T1000 (cell line): ENCODE results near the gene PGF.

ENCODE experiments used
- DNase-seq: peaks from one replicate; lab custom pipeline; 2025; ENCODE audit warnings: mixed read lengths; lab: John Stamatoyannopoulos, UW

The PGF gene

DNA sequence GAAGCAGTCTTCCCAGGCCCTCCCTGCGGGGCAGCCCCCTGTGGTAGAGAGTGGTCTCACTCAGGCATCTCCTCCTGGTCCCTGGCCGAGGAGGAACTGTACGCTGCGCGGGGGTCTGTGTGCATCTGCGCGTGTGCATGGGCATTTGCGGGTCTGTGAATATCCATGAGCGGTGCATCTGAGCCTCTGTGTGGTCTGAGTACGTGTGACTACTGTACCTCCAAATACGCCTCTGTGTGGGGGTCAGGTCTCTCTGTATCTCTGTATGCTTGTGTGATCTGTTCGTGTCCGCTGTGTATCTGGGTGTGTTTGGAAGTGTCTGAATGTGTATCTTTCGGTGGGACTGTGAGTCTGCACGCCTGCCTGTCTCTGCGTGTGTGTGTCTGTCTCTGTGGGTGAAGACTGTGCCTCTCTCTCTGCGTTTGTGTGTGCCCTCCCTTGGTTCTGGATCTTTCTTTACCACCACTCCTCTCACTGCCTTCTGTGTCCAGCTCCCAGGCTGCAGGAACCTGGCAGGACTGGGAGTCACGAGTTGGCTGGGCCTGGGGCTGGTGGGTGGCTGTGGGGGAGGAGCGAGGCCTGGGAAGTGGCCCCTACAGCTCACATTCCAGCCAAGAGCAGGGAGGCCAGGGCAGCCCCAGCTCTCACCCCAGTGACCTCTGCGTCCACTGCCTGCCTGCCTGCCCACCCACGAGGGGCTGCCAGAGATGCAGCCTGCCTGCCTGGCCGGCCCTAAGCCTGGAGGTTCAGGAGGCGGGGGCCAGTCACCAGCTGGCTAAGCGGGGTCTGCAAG is 1.1 kb upstream of the PGF start:
- no peak for DNase-seq

DNA sequence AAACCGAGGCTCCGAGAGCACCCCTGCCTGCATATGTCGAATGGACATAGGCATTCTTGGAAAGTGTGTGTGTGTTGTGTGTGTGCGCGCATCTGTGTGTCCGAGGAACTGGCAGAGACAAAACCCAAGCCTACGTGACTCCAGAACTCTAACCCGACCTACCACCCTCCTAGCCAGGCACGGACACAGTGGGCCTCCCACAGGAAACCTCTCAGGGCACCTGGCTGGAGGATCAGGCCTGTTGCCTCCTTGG is 556 bp upstream of the PGF start:
- no peak for DNase-seq

DNA sequence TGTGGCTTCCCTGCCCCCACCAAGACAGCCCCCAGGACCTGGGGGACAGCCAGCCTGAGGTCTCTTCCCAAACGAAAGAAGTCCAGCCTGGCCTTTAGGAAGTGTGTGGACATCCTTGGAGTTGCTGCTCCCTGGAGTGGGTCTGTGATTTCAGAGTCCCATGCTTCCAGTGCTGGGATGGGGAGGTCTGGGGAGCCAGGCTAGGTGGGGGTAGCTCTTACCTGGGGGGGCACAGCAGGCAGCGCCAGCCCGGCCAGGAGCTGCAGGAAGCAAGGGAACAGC is 509 bp downstream of the PGF start:
- no peak for DNase-seq

DNA sequence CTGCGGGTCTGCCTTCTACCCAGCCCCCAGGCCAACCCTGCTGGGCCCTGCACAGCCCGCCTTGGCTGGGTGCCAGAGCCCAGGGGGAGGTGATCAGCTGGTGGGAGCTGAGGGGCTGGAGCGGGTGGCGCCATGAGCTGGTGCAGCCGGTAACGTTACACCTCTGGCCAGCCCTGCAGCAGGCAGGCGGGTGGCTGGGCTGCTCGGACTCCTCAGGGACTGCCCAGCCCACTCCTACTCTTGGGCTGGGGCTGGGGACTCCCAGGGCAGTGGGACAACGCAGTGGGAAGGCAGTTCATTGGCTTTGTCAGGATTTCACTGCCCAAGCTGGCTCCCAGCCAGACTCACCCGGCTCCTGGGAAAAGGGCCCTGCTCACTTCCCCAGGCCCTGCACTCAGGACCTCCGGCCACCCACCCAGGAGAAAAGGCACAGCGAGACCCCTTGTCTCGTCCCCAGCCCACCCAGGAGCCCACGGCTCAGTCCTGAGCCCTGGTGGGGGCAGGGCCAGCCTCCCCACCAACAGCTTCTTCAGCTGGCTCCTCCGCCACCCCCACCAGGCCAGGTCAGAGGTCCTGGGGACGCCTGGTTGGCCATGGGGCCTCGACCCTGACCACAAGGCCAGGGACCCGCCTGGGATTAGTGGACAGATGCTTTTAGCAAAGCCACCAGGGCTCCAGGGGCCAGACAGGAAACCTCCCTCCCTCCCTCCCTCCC is 1.0 kb downstream of the PGF start:
- DNase-seq, result no peak

DNA sequence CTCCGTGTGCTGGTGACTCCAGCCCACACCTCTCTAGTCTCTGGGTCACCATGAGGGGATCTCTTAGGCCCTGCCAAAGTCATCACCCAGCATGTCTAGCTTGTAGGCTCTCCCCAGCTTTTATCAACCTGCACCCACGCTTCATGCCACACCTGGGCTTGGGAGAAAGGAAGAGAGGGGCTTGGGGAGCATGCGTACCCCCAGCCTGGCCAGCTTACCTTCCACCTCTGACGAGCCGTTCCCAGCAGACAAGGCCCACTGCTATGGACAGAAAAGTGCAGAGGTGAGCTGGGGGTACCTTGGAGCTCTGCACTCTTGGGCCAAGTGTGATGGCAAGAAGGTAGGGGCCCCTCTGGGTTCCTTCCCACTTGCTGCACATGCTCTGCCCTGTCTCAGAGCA is 1.7 kb downstream of the PGF start:
- no peak for DNase-seq

DNA sequence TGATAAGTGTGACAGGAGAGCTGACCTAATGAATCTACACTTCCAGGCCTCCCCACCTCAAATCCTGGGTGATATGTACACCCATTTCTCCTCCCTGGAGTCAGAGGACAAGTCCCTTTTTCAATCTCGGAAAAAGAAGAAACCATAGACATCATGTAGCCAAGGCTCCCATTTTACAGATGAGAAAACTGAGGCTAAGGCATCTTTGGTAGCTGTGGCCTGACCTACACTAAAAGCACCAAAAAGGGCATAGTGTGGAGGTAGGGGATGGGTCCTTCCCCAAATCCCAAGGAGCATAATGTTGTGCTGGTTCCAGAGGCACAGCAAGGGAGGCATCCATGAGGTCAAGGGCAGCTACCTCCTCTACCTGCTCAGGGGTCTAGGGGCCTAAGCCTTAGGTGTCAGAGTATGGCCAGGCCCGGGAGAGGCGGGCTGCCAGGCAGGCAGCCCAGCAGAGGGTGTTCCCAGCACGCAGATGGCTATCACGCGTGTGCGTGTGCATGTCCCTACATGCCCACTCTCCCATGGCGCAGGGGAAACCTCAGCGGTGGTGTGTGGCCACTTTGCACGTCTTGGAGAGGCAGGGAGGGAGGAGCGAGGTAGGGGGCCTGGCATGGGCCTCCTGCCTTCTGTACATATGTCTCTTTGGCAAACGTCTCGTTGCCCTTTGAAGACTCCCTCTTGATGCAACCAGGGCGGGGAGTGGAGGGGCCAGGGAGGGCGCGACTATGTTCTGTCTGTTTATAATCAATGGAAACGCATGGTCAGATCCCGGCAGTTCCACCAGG is 2.5 kb downstream of the PGF start:
- no peak for DNase-seq

DNA sequence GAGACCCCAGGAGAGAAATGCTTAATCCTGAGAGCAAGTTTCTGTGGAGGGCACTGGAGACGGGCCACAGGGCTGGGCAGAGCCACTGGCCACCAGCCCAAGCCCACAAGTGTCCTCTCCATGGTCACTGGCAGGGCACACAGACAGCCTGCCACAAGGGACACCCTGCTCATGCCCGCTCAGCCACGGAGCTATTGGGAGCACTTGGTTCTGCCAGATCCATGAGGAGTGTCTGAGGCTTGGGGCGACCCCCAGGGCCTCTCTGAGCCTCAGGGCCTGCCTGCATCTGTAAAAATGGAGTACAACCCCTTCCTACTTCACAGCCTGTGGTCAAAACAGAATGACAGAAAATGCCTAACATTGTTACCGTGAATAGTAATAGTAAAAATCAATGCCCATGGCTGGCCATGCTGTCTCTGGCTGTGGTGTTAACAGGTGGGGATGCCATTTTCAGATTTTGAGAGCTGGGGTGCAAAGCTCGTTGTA is 3.2 kb downstream of the PGF start:
- no peak for DNase-seq

DNA sequence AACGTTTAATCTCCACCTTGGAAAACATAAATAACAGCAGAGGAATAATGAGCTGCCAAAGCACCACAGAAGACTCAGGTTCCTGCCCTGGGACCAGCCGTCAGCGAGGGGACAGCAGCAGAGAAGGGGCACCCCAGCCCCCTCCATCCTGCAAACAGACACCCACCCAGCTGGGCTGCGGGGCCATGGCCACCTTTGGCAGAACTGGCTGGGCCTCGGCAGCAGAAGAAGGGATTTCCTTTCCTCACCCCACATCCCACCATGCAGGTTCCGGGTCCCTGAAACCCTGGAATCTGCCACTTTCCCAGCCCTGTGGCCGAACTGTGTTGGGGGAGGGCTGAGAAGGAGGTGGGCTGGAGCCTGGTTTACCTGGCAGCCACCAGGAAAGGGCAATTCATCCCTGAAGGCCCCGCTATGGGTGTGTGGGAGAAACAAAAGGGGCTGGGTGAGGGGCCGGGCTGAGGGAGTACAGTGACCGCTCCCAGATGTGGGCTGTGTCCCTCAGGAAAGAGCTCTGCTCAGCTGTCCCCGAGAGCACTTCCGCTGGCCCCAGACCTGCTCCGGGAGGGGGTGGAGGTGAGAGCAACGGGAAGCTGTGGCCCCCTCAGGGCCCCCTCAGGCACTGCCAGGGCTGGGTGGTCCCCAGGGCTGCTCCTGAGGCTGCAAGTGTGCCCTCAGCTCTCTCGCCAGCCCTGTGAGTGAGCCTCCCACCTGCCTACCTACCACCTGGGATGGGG is 3.8 kb downstream of the PGF start:
- no peak for DNase-seq

DNA sequence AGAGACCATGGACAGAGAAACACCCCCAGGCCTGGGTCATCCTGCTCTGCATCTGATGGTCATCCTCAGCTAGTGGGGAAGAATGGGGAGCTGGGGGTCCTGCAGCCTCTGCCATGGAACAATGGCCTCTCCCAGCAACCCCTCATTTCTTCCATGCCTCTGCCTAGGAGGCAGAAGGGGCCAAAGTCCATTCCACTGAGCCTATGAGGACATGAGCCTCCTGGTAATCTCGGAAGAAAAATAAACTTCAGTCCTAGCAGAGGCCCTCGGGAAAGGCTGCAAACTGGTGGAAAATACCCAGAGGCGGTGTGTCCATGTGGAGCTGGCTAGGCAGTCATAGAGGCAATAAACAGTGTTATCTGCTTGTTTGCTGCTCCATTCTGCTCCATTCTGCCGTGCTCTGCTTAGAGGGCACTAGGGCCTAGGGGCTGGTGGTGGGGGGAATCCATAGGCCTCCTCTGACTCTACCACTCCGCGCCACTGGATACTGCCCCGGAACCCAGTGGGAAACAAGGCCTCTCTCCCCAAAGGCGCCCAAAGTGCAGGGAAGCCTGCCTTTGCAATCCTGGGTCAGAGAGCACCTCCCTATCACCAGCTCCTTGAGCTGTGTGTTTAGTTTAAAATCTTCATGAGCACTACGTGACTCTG is 4.5 kb downstream of the PGF start:
- DNase-seq, result no peak

DNA sequence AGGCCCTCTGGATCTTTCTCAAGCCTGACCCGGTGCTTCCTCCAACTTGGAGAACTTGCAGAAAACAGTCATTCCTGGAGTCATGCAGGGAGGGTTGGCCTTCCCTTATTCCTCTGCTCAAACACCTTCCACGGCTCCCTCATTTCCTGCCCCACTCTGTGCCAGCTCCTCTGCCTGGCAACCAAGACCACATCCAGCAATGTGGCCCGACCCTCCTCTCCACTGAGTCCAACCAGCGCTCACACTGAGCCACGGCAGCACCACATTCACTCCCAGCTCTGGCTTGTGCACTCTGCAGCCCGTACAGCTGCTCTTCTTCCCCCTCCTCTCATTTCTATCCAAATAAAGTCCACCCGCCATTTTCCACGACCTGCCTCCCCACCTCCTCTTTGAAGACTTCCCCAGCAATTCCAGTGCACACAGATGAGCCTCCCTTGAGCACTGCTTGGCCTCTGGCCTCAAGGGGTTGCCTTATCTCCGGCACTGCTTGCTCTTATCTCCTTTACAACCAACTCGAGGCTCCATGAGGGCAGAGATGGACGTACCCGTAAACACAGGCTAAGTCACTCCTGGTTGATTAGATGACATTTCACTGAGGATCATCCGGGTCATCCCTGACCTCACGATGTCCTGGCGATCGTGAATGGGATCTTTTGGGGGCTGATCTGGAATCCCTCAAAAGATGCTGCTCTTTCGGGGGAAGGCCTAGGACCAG is 5.4 kb downstream of the PGF start:
- DNase-seq, result no peak

DNA sequence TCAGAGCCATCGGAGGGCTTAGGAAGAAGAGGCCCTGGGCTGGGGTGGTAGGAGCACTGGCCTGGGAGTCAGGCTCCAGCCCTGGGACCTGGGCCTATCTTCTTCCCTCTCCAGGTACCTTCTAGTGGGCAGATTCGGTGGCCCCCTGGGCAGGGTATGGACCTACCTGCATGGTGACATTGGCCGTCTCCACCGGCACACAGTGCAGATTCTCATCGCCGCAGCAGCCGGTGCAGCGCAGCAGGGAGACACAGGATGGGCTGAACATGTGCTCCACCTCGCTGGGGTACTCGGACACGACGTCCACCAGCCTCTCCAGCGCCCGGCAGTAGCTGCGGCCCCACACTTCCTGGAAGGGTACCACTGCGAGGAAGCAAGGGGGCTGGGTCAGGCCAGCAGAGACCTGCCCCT is 6.2 kb downstream of the PGF start:
- no peak for DNase-seq

DNA sequence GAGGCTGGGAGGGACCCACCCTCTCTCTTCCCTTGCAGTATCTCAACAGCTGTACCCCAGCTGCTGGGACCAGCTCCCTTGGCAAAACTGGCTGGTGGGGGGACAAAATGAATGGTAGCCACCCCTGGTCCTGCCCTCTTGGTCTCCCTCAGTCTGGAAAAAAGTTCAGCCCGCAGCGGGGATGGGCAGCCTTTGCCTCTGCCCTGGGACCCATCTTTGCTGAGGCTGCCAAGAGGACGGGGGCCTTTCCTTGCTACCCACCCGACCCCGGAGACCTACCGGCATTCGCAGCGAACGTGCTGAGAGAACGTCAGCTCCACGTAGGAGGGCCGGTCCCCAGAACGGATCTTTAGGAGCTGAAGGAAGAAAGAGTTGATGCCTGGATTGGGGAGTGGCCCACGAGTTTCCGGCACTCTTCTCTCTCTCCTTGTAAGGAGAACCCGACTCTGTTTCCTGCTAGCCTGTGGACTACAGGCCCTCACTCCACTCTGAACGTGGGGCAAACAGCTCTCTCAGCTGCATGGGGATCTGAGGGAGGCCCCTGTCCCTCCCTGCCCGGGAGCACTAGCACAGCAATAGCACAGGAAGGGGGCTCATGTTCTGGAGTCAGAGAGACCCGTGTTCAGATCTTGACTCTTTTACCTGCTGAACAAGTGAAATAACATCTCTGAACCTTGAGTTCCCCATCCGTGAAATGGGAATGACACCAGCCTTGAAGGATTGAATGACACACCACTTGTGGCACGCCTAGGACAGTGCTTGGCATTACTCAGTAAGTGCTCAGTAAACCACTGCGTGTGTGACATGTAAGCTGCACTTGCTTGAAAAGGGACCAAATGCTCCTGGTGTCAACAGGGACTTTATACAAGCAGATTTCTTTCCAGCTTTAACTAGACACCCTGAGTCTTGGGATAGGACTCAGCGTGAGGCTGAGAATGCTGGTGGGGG is 6.9 kb downstream of the PGF start:
- DNase-seq, result no peak

DNA sequence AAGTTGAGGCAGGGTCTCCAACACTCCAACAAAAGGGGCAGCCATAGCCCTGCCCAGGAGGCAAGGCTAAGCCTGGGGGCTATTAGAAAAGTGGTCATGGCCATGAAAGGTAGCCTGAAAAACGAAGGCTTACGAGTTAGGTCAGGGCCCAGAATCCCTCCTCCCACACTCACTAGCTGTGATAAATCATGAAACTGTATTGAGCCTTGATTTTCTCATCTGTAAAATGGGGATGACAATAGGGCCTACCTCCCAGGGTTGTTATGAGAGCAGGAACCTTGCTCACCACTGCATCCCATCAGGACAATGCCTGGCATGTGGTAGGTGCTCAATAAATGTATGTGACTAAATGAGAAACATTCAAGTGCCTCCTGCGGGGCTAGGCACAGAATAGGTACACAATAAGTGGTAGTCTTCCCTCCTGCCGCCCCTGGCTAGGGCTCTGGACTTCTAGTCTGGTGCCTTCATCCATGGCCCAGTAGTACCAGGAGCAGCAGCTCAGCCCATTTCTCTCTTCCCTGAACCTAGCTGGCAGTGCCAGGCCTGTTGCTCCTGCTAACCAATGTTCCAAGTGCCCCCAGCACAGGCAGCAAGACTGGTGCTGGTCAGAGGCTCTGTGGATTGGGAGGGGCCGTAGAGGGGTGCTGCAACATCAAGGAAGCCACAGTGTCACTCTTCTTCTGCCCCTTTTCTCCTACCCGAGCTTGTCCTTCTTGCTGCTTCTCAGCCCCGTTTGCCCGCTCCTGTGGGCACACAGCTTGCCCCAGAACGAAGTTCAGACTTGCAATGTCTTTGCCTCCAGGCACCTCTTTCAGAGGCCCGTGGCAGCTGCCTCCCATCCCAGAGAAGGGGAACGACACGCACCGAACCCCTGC is 7.8 kb downstream of the PGF start:
- no peak for DNase-seq

DNA sequence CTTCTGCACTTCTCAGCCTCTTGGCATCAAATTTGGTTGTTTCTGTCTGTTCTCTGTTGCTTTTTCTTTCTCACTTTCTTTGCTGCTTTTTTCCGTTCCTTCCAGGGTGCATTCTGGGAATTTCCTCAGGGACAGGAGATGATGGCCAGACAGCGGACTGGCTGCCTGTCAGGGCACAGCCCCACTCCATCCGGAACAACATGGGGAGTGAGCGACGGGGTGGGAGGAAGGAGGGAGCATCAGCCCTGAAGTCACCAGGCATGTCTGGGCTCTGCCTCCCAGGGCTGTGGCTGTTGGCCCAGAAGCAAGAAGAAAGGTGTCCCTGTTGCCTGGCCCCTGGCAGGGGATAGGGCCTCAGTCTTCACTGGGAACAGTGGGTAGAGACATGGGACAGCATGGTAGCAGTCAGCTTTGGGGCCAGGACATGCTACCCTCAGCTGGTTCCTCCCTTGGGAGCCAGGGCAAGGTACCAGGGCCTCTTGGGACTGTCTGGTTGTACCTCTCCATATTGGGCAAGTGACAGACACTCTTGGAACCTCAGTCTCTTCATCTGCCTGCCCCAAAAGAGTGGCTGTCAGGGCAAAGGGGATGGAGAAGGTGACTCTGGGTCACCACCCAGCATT is 8.6 kb downstream of the PGF start:
- DNase-seq, result no peak

DNA sequence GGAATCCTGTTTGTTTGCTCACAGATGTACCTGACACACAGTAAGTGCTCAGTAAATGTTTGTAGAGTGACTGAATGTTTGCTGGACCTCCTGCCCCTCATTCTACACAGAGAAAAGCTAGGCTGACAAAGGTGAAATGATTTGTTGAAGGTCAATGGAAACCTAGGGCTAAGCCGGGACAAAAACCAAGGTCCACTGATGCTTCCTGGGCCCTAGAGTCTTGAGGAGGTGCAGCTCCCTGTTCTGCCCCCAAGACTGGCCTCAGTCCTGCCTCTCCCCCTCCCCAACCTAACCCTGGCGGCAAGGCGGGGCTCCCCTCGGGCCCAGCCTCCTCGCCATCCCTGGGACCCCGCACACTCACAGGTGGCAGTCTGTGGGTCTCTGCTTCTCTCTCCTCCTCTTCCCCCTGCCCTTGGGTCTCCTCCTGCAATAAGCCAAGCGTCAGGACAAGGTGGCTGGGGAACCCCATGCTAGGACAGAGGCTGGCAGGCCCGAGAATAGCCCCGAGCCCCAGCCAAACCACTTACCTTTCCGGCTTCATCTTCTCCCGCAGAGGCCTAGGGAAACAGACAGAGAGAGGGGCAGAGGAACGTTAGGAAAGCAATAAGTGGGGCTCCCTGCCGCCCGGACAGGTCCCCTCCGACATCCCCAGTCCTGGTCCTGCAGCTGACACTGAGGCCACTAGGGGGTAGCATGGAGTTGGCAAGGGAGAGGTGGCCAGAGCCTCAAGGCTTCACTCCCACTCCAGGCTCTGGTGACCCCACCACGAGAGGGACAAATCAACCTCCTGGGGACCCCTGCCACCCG is 9.3 kb downstream of the PGF start:
- peak; percentile 45 for DNase-seq

DNA sequence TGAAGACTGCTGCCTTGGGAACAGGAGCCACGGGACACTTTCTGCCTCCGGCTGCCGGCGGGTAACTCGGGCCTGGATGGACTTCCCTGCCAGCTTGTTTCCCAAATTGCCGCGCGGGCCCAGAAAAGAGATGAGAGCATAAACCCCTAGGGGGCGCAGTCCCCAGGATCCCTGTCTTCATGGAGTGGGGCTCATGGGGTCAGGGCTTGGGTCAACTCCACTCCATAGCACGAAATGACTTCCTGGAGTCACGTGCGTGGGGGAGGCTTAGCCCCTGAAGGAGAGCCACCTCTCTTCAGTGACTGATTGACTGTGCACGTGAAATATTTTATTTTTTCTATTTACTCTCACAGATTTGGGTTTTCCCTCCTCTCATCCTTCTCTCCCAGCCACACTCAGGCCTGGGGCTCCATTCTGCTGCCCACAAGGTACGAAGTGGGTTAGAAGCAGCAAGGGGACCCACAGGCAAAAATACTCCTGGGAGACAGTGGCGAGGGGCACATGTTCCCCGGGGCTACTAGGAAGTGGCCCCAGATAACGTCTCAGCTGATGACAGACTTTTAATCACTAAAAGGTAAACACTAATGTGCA is 10.0 kb downstream of the PGF start:
- no peak for DNase-seq

DNA sequence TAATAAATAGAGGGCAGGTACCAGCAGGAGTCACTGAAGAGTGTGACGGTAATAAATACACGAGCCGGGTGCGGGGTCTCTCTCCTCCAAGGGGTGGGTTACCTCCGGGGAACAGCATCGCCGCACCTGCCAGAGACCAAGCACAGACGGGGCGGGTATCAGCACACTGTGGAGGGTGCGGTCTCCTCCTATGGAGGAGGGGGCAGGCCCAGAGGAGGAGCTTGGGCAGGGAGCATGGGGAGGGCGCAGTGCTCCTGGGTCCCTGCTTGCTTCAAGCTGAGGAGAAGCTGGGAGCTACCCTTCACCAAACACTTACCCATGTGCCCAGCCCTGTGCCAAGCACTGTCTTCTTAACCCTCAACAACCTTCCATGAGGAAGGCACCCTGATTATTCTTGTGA is 12.8 kb downstream of the PGF start:
- no peak for DNase-seq

DNA sequence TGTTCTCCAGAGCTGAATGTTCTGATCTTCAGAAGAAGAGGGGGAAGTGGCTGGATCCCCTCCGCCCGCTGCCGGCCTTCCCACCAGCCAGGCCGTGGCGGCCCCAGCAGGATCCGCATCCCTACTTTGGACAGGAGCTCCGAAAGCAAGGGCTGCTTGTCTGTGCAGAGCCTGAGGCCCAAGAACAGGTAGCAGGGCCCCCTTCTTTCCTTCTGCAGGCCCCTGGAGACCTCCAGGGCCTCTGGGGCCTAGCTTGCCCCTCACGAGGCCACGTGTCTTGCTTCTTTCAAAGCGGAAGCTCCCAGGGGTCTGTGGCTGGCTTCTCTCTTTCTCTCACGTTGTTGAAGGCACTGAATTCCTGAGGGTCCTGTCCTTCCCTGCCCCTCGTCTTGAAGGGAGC is 13.2 kb downstream of the PGF start:
- no peak for DNase-seq
